WTC11 (cell line): ENCODE data around the gene KMT2D. TPM values are rescaled to one million over a fixed set of nuclear protein-coding genes. Genes with fewer than 3 reads are reported as not detected.

Experiments
- ATAC-seq: fragments of 200-7000 bp; cut with Tn5 transposase; 2 replicates; pipeline ENCODE4 v1.10.0; 2021; ENCODE audit warnings: mild to moderate bottlenecking, moderate library complexity
- CTCF ChIA-PET: fragments of 300-600 bp; sonication (Branson Sonifier 250); formaldehyde crosslinking; loops from one replicate; lab custom pipeline; 2021; ENCODE audit warnings: antibody characterized with exemption; lab: Charles Lee
- POLR2A ChIA-PET: fragments of 350-600 bp; sonication (Branson Sonifier 250); formaldehyde crosslinking; loops from one replicate; lab custom pipeline; 2021; ENCODE audit warnings: antibody characterized with exemption; lab: Charles Lee
- DNase-seq: peaks from one replicate; pipeline ENCODE4 v3.0.0; 2021; ENCODE audit warnings: low spot score
- H3K27ac Mint-ChIP-seq: 2 replicates; pipeline ENCODE4 v1.8.0; 2021; ENCODE audit warnings: mixed read lengths
- H3K27me3 Mint-ChIP-seq: 2 replicates; pipeline ENCODE4 v1.8.0; 2021; ENCODE audit warnings: low read depth, mild to moderate bottlenecking, moderate library complexity, mixed read lengths
- H3K36me3 Mint-ChIP-seq: 2 replicates; pipeline ENCODE4 v1.8.0; 2021; ENCODE audit warnings: mixed read lengths
- H3K4me1 Mint-ChIP-seq: 2 replicates; pipeline ENCODE4 v1.8.0; 2022; ENCODE audit warnings: mixed read lengths
- H3K4me3 Mint-ChIP-seq: 2 replicates; pipeline ENCODE4 v1.8.0; 2021; ENCODE audit warnings: mild to moderate bottlenecking, moderate library complexity, mixed read lengths
- H3K9me3 Mint-ChIP-seq: 2 replicates; pipeline ENCODE4 v1.8.0; 2021; ENCODE audit warnings: mixed read lengths
- ELF4 ChIP-seq: sonication (generic); formaldehyde crosslinking; IDR thresholded peaks from 2 replicates; pipeline ENCODE4 v1.8.1; 2022; ENCODE audit warnings: low read depth, mild to moderate bottlenecking, moderate library complexity, missing genetic modification reagents
- FOXP1 ChIP-seq: sonication (generic); formaldehyde crosslinking; IDR thresholded peaks from 2 replicates; pipeline ENCODE4 v1.8.0; 2022; ENCODE audit warnings: missing genetic modification reagents, mild to moderate bottlenecking, moderate library complexity, borderline replicate concordance
- JAZF1 ChIP-seq: fragments of 250-450 bp; sonication (Bioruptor Pico); IDR thresholded peaks from 2 replicates; pipeline ENCODE4 v1.9.0; 2021; ENCODE audit warnings: moderate library complexity, mild to moderate bottlenecking, inconsistent platforms
- JUN ChIP-seq: sonication (generic); formaldehyde crosslinking; IDR thresholded peaks from 2 replicates; pipeline ENCODE4 v1.8.0; 2023; ENCODE audit warnings: mild to moderate bottlenecking, missing genetic modification reagents
- MXD4 ChIP-seq: fragments of 250-450 bp; sonication (Bioruptor Pico); IDR thresholded peaks from 2 replicates; pipeline ENCODE4 v1.8.0; 2021; ENCODE audit warnings: mild to moderate bottlenecking, moderate library complexity, borderline replicate concordance
- PRRX2 ChIP-seq: fragments of 250-450 bp; sonication (Bioruptor Pico); IDR thresholded peaks from 2 replicates; pipeline ENCODE4 v1.8.0; 2021; ENCODE audit warnings: mild to moderate bottlenecking
- SP1 ChIP-seq: sonication (generic); formaldehyde crosslinking; conservative IDR thresholded peaks from 2 replicates; pipeline ENCODE4 v1.8.1; 2022; ENCODE audit warnings: missing genetic modification reagents
- TEAD1 ChIP-seq: sonication (generic); formaldehyde crosslinking; IDR thresholded peaks from 2 replicates; pipeline ENCODE4 v1.8.0; 2022; ENCODE audit warnings: mild to moderate bottlenecking, missing genetic modification reagents
- ZNF416 ChIP-seq: fragments of 250-450 bp; sonication (Bioruptor Pico); IDR thresholded peaks from 2 replicates; pipeline ENCODE4 v1.9.0; 2021; ENCODE audit warnings: mild to moderate bottlenecking, inconsistent platforms
- ZNF671 ChIP-seq: fragments of 250-450 bp; sonication (Bioruptor Pico); IDR thresholded peaks from 2 replicates; pipeline ENCODE4 v1.8.0; 2021; ENCODE audit warnings: mild to moderate bottlenecking
- total RNA-seq: library from RNA; stranded (reverse); gene quantifications from 3 replicates; pipeline ENCODE4 v1.2.3, GENCODE V29; 2021
- TF ChIP-seq, protein P1 (sequence below): sonication (generic); formaldehyde crosslinking; IDR thresholded peaks from 2 replicates; pipeline ENCODE4 v1.8.0; 2023; ENCODE audit warnings: missing genetic modification reagents
- TF ChIP-seq, protein P2 (sequence below): fragments of 250-450 bp; sonication (Bioruptor Pico); IDR thresholded peaks from 2 replicates; pipeline ENCODE4 v1.9.0; 2021; ENCODE audit warnings: mild to moderate bottlenecking
- TF ChIP-seq, protein P3 (sequence below): sonication (generic); formaldehyde crosslinking; IDR thresholded peaks from 2 replicates; pipeline ENCODE4 v1.8.0; 2023; ENCODE audit warnings: missing genetic modification reagents, mild to moderate bottlenecking, borderline replicate concordance
- TF ChIP-seq, protein P4 (sequence below): sonication (generic); formaldehyde crosslinking; IDR thresholded peaks from 2 replicates; pipeline ENCODE4 v1.8.1; 2023; ENCODE audit warnings: mild to moderate bottlenecking, missing genetic modification reagents, moderate library complexity
- TF ChIP-seq, protein P5 (sequence below): fragments of 250-450 bp; sonication (Bioruptor Pico); conservative IDR thresholded peaks from 2 replicates; pipeline ENCODE4 v1.9.0; 2021; ENCODE audit warnings: mild to moderate bottlenecking
- TF ChIP-seq, protein P6 (sequence below): sonication (generic); formaldehyde crosslinking; conservative IDR thresholded peaks from 2 replicates; pipeline ENCODE4 v1.8.1; 2022; ENCODE audit warnings: mild to moderate bottlenecking, missing genetic modification reagents

KMT2D gene
- total RNA-seq, 1 experiment from 2014 or later = 101 TPM

DNA sequence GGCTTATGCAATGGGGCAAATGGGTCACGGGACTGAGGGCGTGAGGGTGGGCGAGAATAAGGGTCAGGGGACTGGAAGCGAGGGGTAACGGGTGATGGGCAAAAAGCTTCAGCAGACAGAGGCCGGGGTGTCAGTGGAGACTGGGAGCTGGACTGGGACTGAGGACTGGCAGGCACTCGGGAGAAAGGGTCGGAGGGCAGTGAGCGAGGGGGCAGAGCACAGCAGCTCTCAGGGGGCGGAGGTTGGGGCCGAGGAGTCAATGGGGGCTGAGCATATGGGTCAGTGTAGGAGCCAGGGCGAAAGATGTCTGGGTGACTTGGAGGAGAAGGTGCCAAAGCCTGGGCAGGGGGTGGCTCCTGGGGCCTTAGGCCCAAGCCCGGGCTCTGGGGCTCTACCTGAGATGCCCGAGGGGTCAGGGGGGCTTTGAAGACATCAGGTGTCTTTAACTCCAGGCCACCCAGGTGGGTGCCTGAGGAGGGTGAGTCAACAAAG, 20.2 kb downstream of the KMT2D start (continued):
- TF ChIP-seq ZNF416 = no peak
- TF ChIP-seq, protein P1, sequence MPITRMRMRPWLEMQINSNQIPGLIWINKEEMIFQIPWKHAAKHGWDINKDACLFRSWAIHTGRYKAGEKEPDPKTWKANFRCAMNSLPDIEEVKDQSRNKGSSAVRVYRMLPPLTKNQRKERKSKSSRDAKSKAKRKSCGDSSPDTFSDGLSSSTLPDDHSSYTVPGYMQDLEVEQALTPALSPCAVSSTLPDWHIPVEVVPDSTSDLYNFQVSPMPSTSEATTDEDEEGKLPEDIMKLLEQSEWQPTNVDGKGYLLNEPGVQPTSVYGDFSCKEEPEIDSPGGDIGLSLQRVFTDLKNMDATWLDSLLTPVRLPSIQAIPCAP = no peak
- TF ChIP-seq, protein P2, sequence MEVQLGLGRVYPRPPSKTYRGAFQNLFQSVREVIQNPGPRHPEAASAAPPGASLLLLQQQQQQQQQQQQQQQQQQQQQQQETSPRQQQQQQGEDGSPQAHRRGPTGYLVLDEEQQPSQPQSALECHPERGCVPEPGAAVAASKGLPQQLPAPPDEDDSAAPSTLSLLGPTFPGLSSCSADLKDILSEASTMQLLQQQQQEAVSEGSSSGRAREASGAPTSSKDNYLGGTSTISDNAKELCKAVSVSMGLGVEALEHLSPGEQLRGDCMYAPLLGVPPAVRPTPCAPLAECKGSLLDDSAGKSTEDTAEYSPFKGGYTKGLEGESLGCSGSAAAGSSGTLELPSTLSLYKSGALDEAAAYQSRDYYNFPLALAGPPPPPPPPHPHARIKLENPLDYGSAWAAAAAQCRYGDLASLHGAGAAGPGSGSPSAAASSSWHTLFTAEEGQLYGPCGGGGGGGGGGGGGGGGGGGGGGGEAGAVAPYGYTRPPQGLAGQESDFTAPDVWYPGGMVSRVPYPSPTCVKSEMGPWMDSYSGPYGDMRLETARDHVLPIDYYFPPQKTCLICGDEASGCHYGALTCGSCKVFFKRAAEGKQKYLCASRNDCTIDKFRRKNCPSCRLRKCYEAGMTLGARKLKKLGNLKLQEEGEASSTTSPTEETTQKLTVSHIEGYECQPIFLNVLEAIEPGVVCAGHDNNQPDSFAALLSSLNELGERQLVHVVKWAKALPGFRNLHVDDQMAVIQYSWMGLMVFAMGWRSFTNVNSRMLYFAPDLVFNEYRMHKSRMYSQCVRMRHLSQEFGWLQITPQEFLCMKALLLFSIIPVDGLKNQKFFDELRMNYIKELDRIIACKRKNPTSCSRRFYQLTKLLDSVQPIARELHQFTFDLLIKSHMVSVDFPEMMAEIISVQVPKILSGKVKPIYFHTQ (CRISPR knock-in tag) = no peak
- TF ChIP-seq, protein P3, sequence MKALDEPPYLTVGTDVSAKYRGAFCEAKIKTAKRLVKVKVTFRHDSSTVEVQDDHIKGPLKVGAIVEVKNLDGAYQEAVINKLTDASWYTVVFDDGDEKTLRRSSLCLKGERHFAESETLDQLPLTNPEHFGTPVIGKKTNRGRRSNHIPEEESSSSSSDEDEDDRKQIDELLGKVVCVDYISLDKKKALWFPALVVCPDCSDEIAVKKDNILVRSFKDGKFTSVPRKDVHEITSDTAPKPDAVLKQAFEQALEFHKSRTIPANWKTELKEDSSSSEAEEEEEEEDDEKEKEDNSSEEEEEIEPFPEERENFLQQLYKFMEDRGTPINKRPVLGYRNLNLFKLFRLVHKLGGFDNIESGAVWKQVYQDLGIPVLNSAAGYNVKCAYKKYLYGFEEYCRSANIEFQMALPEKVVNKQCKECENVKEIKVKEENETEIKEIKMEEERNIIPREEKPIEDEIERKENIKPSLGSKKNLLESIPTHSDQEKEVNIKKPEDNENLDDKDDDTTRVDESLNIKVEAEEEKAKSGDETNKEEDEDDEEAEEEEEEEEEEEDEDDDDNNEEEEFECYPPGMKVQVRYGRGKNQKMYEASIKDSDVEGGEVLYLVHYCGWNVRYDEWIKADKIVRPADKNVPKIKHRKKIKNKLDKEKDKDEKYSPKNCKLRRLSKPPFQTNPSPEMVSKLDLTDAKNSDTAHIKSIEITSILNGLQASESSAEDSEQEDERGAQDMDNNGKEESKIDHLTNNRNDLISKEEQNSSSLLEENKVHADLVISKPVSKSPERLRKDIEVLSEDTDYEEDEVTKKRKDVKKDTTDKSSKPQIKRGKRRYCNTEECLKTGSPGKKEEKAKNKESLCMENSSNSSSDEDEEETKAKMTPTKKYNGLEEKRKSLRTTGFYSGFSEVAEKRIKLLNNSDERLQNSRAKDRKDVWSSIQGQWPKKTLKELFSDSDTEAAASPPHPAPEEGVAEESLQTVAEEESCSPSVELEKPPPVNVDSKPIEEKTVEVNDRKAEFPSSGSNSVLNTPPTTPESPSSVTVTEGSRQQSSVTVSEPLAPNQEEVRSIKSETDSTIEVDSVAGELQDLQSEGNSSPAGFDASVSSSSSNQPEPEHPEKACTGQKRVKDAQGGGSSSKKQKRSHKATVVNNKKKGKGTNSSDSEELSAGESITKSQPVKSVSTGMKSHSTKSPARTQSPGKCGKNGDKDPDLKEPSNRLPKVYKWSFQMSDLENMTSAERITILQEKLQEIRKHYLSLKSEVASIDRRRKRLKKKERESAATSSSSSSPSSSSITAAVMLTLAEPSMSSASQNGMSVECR (CRISPR knock-in tag) = no peak
- no peak for TF ChIP-seq ELF4

DNA sequence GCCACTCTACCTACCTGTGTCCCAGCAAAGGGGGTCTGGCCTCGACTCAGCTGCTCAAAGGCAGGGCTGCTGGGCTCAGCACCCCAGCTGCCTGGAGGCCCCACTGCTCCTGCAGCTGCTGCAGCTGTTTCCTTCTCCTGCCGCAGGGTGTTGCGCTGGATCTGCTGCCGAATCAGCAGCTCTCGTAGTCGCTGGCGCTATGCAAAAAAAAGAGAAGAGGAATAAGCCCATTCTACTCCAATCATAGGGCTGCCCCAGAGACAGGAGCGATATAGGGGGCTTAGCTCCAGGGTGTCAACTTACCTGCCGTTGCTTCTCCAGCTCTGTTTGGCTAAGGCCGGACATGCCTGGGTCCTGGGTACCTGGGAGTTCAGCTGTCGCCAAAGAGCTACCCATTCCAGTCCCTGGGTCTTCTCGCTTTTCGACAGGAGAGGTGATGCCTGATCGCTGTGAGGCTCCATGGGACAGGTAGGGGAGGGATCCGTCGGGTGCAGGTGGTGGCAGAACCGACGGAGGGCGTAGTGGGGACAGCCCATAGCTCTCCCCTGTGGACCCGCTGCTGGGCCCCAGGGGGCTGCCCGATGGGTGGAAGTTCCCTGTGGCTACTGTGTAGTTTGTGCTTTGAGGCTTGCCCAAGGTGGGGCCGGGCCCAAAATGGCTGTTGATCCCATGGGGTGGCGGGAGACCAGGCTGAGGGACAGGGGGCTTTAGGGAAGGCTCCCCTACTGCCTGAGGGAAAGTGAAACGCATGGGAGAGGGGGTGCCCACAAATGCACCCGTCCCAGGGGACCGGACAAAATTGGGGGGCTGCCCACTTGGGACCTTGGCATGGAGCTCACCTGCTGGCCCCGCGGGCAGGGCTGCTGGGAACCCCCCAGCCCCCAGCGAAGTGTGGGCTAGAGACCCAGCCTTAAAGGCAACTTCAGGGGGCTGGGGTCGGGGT, 20.9 kb downstream of the KMT2D start:
- H3K27me3 Mint-ChIP-seq = no peaks in the 10 kb centered on the region
- CTCF ChIA-PET = interaction anchor here (0.9 to 1.8 kb wide), 5 partner anchors 19 to 52 kb away, joined by 4 to 7 read pairs (median 5); no protein-coding TSS in a partner anchor

DNA sequence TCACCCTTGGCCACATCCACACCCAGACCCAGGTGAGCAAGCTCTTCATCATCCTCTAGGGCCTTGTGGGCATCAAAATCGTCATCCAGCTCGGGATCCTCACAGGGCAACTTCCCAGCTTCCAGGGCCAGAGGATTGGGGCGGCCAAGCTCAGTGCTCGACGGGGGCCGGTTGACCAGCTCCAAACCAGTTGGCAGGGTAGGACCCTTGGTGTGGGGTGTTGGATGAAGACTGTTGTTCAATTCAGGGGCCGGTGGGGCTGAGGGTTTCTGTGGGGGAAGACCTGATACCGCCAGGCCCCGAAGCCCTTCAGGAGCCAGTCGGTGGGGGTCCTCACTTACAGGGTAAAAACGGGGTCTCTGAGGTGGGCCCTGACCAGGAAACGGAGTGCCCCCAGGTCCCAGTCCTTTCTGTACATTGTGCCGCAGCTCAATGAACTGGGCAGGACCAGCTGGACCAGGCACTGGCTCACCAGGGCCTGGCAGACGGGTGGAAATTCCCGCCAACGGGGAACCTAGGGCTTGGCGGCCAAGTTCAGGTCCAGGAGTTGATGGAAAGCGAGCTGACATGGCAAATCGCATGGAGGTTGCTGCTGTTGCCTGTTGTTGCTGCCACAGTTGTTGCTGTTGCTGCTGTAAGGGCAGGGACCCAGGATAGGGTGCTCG, 22.2 kb downstream of the KMT2D start:
- no peaks in the 10 kb centered on the region for H3K9me3 Mint-ChIP-seq
- POLR2A ChIA-PET = no interaction called here
- CTCF ChIA-PET = interaction anchor here (0.6 to 1.6 kb wide), 4 partner anchors 18 to 185 kb away, joined by 3 to 11 read pairs (median 6); no protein-coding TSS in a partner anchor
- peaks cover 68% of the 10 kb centered on the region for H3K36me3 Mint-ChIP-seq
- no peak for TF ChIP-seq TEAD1 (CRISPR knock-in tag)
- TF ChIP-seq, all 79 proteins: peak for 0
- DNase-seq (no peak), ATAC-seq (no peak)
- Mint-ChIP-seq H3K27ac (no peak overlapping the region), H3K27me3 (no peaks in the 10 kb centered on the region), H3K4me3 (no peak overlapping the region), H3K4me1 (no peaks in the 10 kb centered on the region)

More for the DNA sequence above, 20.9 kb downstream of the KMT2D start:
- Mint-ChIP-seq H3K27ac (no peak overlapping the region), H3K9me3 (no peaks in the 10 kb centered on the region), H3K4me3 (no peak overlapping the region), H3K36me3 (peaks cover 71% of the 10 kb centered on the region), H3K4me1 (no peaks in the 10 kb centered on the region)
- POLR2A ChIA-PET = no interaction called here
- DNase-seq (no peak), ATAC-seq (no peak)
- TF ChIP-seq, protein P4, sequence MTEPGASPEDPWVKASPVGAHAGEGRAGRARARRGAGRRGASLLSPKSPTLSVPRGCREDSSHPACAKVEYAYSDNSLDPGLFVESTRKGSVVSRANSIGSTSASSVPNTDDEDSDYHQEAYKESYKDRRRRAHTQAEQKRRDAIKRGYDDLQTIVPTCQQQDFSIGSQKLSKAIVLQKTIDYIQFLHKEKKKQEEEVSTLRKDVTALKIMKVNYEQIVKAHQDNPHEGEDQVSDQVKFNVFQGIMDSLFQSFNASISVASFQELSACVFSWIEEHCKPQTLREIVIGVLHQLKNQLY (CRISPR knock-in tag) = no peak
- TF ChIP-seq ZNF671 (no peak), ZNF416 (no peak)

DNA sequence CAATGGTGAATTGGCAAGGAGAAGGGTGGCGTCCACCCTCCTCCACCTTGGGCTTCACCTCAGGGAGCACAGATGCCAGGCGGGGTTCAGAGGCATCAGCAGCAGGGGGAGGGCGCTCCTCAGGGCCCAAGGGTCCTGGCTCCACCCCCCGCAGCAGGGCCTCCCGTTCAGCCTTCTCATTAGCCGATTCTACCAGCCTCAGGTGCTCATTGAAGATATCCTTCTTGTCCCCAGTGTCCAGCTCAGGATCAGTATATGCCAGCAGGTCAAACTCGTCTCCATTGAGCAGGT, 22.7 kb downstream of the KMT2D start:
- Mint-ChIP-seq H3K4me3 (no peak overlapping the region), H3K27me3 (no peaks in the 10 kb centered on the region), H3K36me3 (peaks cover 64% of the 10 kb centered on the region), H3K4me1 (no peaks in the 10 kb centered on the region), H3K27ac (no peak overlapping the region), H3K9me3 (no peaks in the 10 kb centered on the region)
- POLR2A ChIA-PET = interaction anchor here (1.1 kb wide), 1 partner anchor 9 kb away, joined by 3 read pairs; no protein-coding TSS in a partner anchor
- ATAC-seq = no peak
- CTCF ChIA-PET = interaction anchor here (0.6 to 1.6 kb wide), 3 partner anchors 18 to 184 kb away, joined by 3 to 11 read pairs (median 4); no protein-coding TSS in a partner anchor
- no peak for DNase-seq
- TF ChIP-seq MXD4 (CRISPR knock-in tag) = no peak
- TF ChIP-seq JAZF1 = no peak
- TF ChIP-seq FOXP1 (CRISPR knock-in tag) = no peak
- no peak for TF ChIP-seq JUN (CRISPR knock-in tag)
- TF ChIP-seq, protein P5, sequence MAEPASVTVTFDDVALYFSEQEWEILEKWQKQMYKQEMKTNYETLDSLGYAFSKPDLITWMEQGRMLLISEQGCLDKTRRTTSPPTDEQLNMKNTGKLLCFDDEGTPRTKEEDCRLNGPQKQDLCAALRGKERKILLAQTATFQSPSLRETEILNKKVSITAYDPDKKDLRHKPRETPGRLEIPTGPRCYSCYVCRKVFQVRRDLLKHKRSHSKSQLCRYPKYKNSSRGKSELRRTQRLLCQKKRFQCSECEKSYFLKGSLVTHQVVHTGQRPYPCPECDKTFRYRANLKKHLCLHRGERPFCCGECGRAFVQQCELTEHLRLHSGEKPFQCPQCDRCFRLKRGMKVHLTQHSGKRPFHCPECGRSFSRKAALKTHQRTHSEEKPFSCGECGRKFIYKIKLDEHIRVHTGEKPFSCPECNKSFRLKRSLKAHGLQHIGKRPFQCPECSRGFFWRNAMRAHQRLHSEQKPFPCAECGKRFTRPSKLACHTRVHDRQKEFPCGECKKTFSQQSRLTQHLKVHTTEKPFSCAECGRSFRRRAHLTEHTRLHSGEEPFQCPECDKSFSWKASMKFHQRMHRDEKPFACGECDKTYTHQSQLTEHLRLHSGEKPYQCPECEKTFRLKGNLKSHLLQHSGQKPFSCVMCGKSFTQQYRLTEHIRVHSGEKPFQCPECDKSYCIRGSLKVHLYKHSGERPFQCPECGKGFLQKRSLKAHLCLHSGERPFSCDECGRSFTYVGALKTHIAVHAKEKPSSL = no peak
- TF ChIP-seq, protein P6, sequence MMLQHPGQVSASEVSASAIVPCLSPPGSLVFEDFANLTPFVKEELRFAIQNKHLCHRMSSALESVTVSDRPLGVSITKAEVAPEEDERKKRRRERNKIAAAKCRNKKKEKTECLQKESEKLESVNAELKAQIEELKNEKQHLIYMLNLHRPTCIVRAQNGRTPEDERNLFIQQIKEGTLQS (CRISPR knock-in tag) = no peak
- TF ChIP-seq SP1 (CRISPR knock-in tag) = no peak
- TF ChIP-seq PRRX2 = no peak
